Panc1 (cell line): Measurements from ENCODE around the gene WFS1. TPM values are rescaled to one million over a fixed set of nuclear protein-coding genes. Genes with fewer than 3 reads are reported as not detected.

ENCODE experiments used
- ATAC-seq: fragments of 200-7000 bp; cut with Tn5 transposase; 2 replicates; pipeline ENCODE4 v1.9.1; 2020; ENCODE audit warnings: mild to moderate bottlenecking, moderate library complexity
- BruUV-seq: library from RNA; stranded (reverse); fragments of 400-500 nt; replicated peaks from 2 replicates; lab custom pipeline; 2021; lab: Mats Ljungman, UMichigan
- CTCF ChIA-PET: fragments of 300-600 bp; sonication (Branson Sonifier 250); formaldehyde crosslinking; loops from one replicate; lab custom pipeline; 2022; ENCODE audit warnings: antibody characterized with exemption; lab: Charles Lee
- POLR2A ChIA-PET: fragments of 300-600 bp; sonication (Branson Sonifier 250); formaldehyde crosslinking; loops from one replicate; lab custom pipeline; 2022; ENCODE audit warnings: antibody characterized with exemption; lab: Charles Lee
- DNase-seq: peaks from one replicate; pipeline ENCODE4 v3.0.0-alpha.2; 2010; ENCODE audit warnings: low read depth, low spot score
- H3K27ac ChIP-seq: 2 replicates; pipeline ENCODE4 v1.5.1; 2011; ENCODE audit warnings: mild to moderate bottlenecking, low read length, inconsistent platforms
- H3K27me3 ChIP-seq: fragments of 200-500 bp; sonication (Bioruptor generic); 2 replicates; pipeline ENCODE4 v1.6.0; 2014; ENCODE audit warnings: low read length, inconsistent platforms; ENCODE audit not compliant: control insufficient read depth, insufficient read depth
- H3K36me3 ChIP-seq: fragments of 200-500 bp; sonication (Bioruptor generic); 2 replicates; pipeline ENCODE4 v1.5.1; 2014; ENCODE audit warnings: inconsistent platforms, mild to moderate bottlenecking, low read length, moderate library complexity; ENCODE audit not compliant: control insufficient read depth, insufficient read depth
- H3K4me1 ChIP-seq: 2 replicates; pipeline ENCODE4 v1.5.1; 2011; ENCODE audit warnings: inconsistent platforms, mild to moderate bottlenecking, low read length, moderate library complexity; ENCODE audit not compliant: control insufficient read depth, insufficient read depth
- H3K4me3 ChIP-seq, 2 experiments: 2 replicates each; pipeline ENCODE4 v1.5.1; 2011 to 2012; ENCODE audit warnings: low read depth in 2 of 2, low read length in 2 of 2, mild to moderate bottlenecking in 2 of 2, inconsistent platforms in 1 of 2, moderate library complexity in 1 of 2
- H3K9me3 ChIP-seq: fragments of 200-500 bp; sonication (Bioruptor generic); 2 replicates; pipeline ENCODE4 v1.5.1; 2014; ENCODE audit warnings: low read depth, mild to moderate bottlenecking, inconsistent platforms, low read length, moderate library complexity; ENCODE audit not compliant: control insufficient read depth, insufficient read depth
- CTCF ChIP-seq: fragments of 450-650 bp; IDR thresholded peaks from 2 replicates; pipeline ENCODE4 v1.5.1; 2017; ENCODE audit warnings: mild to moderate bottlenecking
- POLR2AphosphoS5 ChIP-seq: IDR thresholded peaks from 2 replicates; pipeline ENCODE4 v1.6.1; 2012; ENCODE audit warnings: mild to moderate bottlenecking, low read depth, low read length, moderate library complexity
- REST ChIP-seq, 2 experiments: IDR thresholded peaks; 2 replicates each; pipeline ENCODE4 v1.6.1; 2011 to 2012; ENCODE audit warnings: low read depth in 2 of 2, control low read depth in 1 of 2, low read length in 1 of 2, mild to moderate bottlenecking in 1 of 2, moderate library complexity in 1 of 2; ENCODE audit not compliant: insufficient read depth in 1 of 2
- SIN3A ChIP-seq: IDR thresholded peaks from 2 replicates; pipeline ENCODE4 v1.6.1; 2012; ENCODE audit warnings: low read depth, mild to moderate bottlenecking, low read length, moderate library complexity, borderline replicate concordance; ENCODE audit not compliant: insufficient read depth
- TCF7L2 ChIP-seq: IDR thresholded peaks from 2 replicates; pipeline ENCODE4 v1.6.1; 2011; ENCODE audit warnings: mild to moderate bottlenecking, low read depth, low read length, inconsistent platforms
- in situ Hi-C: cut with HindIII; loops from 2 replicates; pipeline ENCODE4 v1.10.0; 2016; ENCODE audit warnings: low sequenced_read_pairs, low pct_unique_long_range_greater_than_20kb
- intact Hi-C: fragments of 100-400 bp; cut with micrococcal nuclease; formaldehyde crosslinking; loops from one replicate; pipeline ENCODE4 v1.10.0; 2022; ENCODE audit not compliant: unreplicated experiment
- total RNA-seq: library from RNA; stranded (reverse); gene quantifications from one replicate; pipeline ENCODE4 v1.2.1, GENCODE V29; 2021; ENCODE audit not compliant: unreplicated experiment

The WFS1 gene
- total RNA-seq, 1 experiment from 2014 or later = 67.5 TPM

DNA sequence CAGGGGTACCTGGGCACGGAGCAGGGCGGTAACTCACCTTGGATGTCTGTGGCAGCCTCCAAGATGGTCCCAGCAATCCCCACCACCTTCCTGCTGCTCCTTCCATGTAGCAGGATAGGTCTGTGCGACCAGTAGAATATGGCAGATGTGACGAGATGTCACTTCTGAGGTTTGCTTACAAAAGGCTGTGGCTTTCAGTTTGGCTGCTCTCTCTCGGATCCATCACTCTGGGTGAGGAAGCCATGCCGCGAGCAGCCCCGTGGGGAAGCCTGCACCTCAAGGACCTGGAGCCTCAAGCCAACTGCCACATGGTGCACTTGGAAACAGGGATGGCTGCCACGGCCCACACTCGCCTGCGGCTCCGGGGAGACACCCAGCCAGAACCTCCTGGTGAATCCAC, 37.6 kb downstream of the WFS1 start:
- H3K36me3 ChIP-seq = no peaks in the 10 kb centered on the region
- no TSS peak for BruUV-seq
- no peaks in the 10 kb centered on the region for H3K9me3 ChIP-seq
- intact Hi-C loops = no loop called here
- DNase-seq = no peak
- no peaks in the 10 kb centered on the region for H3K27me3 ChIP-seq
- ChIA-PET CTCF (no interaction called here), POLR2A (no interaction called here)
- no peak overlapping the region for H3K4me3 ChIP-seq
- ATAC-seq = no peak
- in situ Hi-C loops = no loop called here
- no peak for TF ChIP-seq REST (IDR thresholded peaks at IDR 0.05; ENCODE audit: insufficient read depth in 1 of 2, low read depth in 2 of 2, low read length in 1 of 2)
- TF ChIP-seq CTCF = no peak
- no peak for TF ChIP-seq POLR2AphosphoS5
- TF ChIP-seq TCF7L2 = no peak
- no peak for TF ChIP-seq SIN3A
- peaks cover 7% of the 10 kb centered on the region; the same call in 1 of the 2 replicates for H3K4me1 ChIP-seq
- H3K27ac ChIP-seq = no peak overlapping the region

GRCh38 chr4:6307891-6308290, 38.2 kb downstream of the WFS1 start:
- ATAC-seq = no peak
- BruUV-seq = no TSS peak
- no peak for TF ChIP-seq REST (IDR thresholded peaks at IDR 0.05; ENCODE audit: insufficient read depth in 1 of 2, low read depth in 2 of 2, low read length in 1 of 2)
- TF ChIP-seq POLR2AphosphoS5 = no peak
- TF ChIP-seq SIN3A = no peak
- TF ChIP-seq TCF7L2 = no peak
- TF ChIP-seq CTCF = no peak
- Histone ChIP-seq H3K36me3 (no peaks in the 10 kb centered on the region), H3K4me1 (peaks cover 7% of the 10 kb centered on the region; the same call in 1 of the 2 replicates), H3K27ac (no peak overlapping the region), H3K4me3 (no peak overlapping the region), H3K27me3 (no peaks in the 10 kb centered on the region), H3K9me3 (no peaks in the 10 kb centered on the region)
- in situ Hi-C loops = no loop called here
- ChIA-PET POLR2A (no interaction called here), CTCF (interaction anchor here (1.1 kb wide), 1 partner anchor 27 kb away, joined by 3 read pairs; no protein-coding TSS in a partner anchor)
- DNase-seq = no peak
- intact Hi-C loops = no loop called here
